ENCODE measurements around the gene WDR33. TPM values are rescaled to one million over a fixed set of nuclear protein-coding genes. Genes with fewer than 3 reads are reported as not detected.

Gene WDR33
- total and polyA plus RNA-seq, 2 of the 4 experiments (the other 2 are of a cell fraction), result 19.6 to 41.2 TPM

DNA sequence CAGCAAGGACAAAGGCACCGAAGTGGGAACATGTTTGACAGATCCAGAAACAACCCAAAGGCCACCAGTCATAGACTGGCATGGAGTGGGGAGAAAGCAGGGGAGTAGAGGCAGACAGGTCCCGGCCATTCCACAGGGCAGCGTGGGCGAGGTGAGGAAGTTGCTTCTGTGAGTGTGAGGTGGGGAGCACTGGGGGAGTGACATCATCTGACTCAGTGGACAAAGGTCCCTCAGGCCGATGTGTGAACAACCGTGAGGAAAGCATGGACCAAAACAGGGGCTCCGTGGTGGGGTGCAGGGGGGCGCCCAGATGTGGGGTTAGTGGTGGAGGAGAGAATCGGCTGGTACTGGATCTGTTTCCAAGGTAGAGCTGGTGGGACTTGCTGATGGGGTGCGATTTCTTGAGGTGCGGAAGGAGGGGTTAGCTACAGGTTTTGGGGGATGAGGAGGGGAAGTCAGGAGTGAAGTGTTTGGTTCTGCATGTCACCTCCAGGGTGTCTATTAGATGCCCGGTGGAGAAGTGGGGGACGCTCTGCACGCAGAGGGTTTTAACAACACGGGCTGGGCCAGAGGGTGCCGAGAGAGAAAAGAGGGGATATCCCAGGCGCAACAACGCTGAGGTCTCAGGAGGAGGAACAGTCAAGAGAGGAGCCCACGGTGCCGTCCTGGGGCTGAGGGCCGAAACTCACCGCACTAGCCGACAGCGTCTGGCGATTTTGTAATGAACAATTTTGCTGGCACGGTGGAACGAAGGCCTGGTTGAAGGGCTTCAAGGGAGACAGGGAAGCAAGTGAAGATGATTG is 112.2 kb downstream of the WDR33 start:
- intact Hi-C loops (cut with micrococcal nuclease) (no loop called here), dilution Hi-C loops (cut with HindIII; ENCODE audit: low sequenced_read_pairs, unreplicated experiment) (no loop called here), in situ Hi-C loops (cut with MboI; ENCODE audit: low sequenced_read_pairs) (no loop called here)
- H3K79me1 ChIP-seq (ENCODE audit: low read depth in 1 of 2, low read length in 2 of 2), result peaks cover 10 to 29% of the 10 kb centered on the region in 2 experiments
- no peak overlapping the region for H3K23ac ChIP-seq (ENCODE audit: low read depth, low read length)
- no peak overlapping the region for H3K56ac ChIP-seq (ENCODE audit: extremely low read depth, insufficient read depth, low read length)
- H4K5ac ChIP-seq (ENCODE audit: low read depth, low read length), result no peak overlapping the region
- CTCF ChIA-PET, result no interaction called here
- peaks cover 13% of the 10 kb centered on the region for H3K9me1 ChIP-seq (ENCODE audit: insufficient read depth, low read length)
- H3K36me3 ChIP-seq (ENCODE audit: control insufficient read depth, insufficient read depth, low read length), result peaks cover 5% of the 10 kb centered on the region; the same call in 1 of the 2 replicates
- H2BK15ac ChIP-seq (ENCODE audit: low read depth, low read length), result no peak overlapping the region
- H3K14ac ChIP-seq (replicated peaks; ENCODE audit: low read depth, low read length), result no peak overlapping the region
- no peak overlapping the region for H3K4ac ChIP-seq (ENCODE audit: low read depth, low read length)
- H3K9ac ChIP-seq (ENCODE audit: low read depth, low read length), result no peak overlapping the region
- peaks cover 4% of the 10 kb centered on the region; the same call in 1 of the 2 replicates for H4K20me1 ChIP-seq (ENCODE audit: insufficient read depth, low read length)
- no peak overlapping the region for H3K27ac ChIP-seq (ENCODE audit: insufficient read depth, low read length)
- H2BK20ac ChIP-seq (ENCODE audit: low read depth, low read length), result no peak overlapping the region
- TF ChIP-seq MXI1 (IDR thresholded peaks at IDR 0.05; ENCODE audit: borderline replicate concordance, low read depth, low read length) (no peak), SMC3 (IDR thresholded peaks at IDR 0.05; ENCODE audit: low read depth, low read length) (no peak), FOS (IDR thresholded peaks at IDR 0.05; ENCODE audit: low read depth, low read length) (no peak), POLR2A (IDR thresholded peaks at IDR 0.05; ENCODE audit: low read depth, low read length) (no peak)
- TF ChIP-seq, protein P1, sequence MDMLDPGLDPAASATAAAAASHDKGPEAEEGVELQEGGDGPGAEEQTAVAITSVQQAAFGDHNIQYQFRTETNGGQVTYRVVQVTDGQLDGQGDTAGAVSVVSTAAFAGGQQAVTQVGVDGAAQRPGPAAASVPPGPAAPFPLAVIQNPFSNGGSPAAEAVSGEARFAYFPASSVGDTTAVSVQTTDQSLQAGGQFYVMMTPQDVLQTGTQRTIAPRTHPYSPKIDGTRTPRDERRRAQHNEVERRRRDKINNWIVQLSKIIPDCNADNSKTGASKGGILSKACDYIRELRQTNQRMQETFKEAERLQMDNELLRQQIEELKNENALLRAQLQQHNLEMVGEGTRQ (IDR thresholded peaks at IDR 0.05; ENCODE audit: low read depth, low read length), result no peak
- H2AFZ ChIP-seq (replicated peaks; ENCODE audit: low read length, poor library complexity), result no peak overlapping the region
- no peak overlapping the region for H4K91ac ChIP-seq (ENCODE audit: insufficient read depth, low read depth, low read length)
- POLR2A ChIA-PET (ENCODE audit: unreplicated experiment), result no interaction called here
- no peak overlapping the region for H2AK5ac ChIP-seq (ENCODE audit: low read depth, low read length)
- H3K27me3 ChIP-seq (ENCODE audit: control insufficient read depth, insufficient read depth, low read length), result no peaks in the 10 kb centered on the region
- 97% methylated on average over 22 of the region's 27 CpGs; no CpG with 5 or more reads in 1 of the 2 experiments for WGBS, 2 experiments (ENCODE audit: extremely low coverage in 2 of 2, insufficient read length in 1 of 2)
- H2BK120ac ChIP-seq (ENCODE audit: low read depth, low read length), result no peak overlapping the region
- peaks cover 4% of the 10 kb centered on the region for H3K4me1 ChIP-seq (ENCODE audit: control insufficient read depth, insufficient read depth, low read length)
- H2BK5ac ChIP-seq (ENCODE audit: low read depth, low read length, poor library complexity, severe bottlenecking), result no peak overlapping the region
- DNase-seq, result no peak
- no peak overlapping the region for H3K18ac ChIP-seq (ENCODE audit: low read depth, low read length)
- H2AK9ac ChIP-seq (replicated peaks; ENCODE audit: low read depth, low read length, poor library complexity), result peak overlapping the region; percentile 61
- H3K4me2 ChIP-seq (ENCODE audit: low read depth, low read length), result no peak overlapping the region
- no peak overlapping the region for H3K4me3 ChIP-seq (ENCODE audit: insufficient read depth, low read depth, low read length)
- H3K9me3 ChIP-seq (ENCODE audit: control insufficient read depth, insufficient read depth, low read length), result no peaks in the 10 kb centered on the region
- no TSS peak for BruUV-seq (replicated peaks)
- ATAC-seq (ENCODE audit: low read depth), result no peak
- H4K8ac ChIP-seq (ENCODE audit: low read depth in 2 of 2, low read length in 2 of 2), result no peak overlapping the region
